MG63 (cell line): Measurements from ENCODE around the gene CD8A. TPM values are rescaled to one million over a fixed set of nuclear protein-coding genes. Genes with fewer than 3 reads are reported as not detected.

Source experiments
- DNase-seq: peaks from one replicate; pipeline ENCODE4 v3.0.0-alpha.2; 2020
- H3K27me3 ChIP-seq: fragments of 250-450 bp; sonication (Bioruptor Pico); 2 replicates; pipeline ENCODE4 v1.5.1; 2020; ENCODE audit warnings: mild to moderate bottlenecking, moderate library complexity
- H3K36me3 ChIP-seq: fragments of 250-450 bp; sonication (Bioruptor Pico); 2 replicates; pipeline ENCODE4 v1.5.1; 2020; ENCODE audit warnings: mild to moderate bottlenecking, moderate library complexity
- H3K4me3 ChIP-seq: fragments of 250-450 bp; sonication (Bioruptor Pico); 2 replicates; pipeline ENCODE4 v1.5.1; 2020; ENCODE audit warnings: mild to moderate bottlenecking, moderate library complexity
- H3K9me3 ChIP-seq: fragments of 250-450 bp; sonication (Bioruptor Pico); 2 replicates; pipeline ENCODE4 v1.5.1; 2020; ENCODE audit warnings: mild to moderate bottlenecking, moderate library complexity
- total RNA-seq: library from RNA; depleted of rRNA; stranded (reverse); fragments of >200 nt; shearing (Covaris generic); gene quantifications from 2 replicates; pipeline ENCODE4 v1.2.3, GENCODE V29; 2014; ENCODE audit warnings: low replicate concordance

CD8A gene
- total RNA-seq, 1 experiment from 2014 or later, result not detected

DNA sequence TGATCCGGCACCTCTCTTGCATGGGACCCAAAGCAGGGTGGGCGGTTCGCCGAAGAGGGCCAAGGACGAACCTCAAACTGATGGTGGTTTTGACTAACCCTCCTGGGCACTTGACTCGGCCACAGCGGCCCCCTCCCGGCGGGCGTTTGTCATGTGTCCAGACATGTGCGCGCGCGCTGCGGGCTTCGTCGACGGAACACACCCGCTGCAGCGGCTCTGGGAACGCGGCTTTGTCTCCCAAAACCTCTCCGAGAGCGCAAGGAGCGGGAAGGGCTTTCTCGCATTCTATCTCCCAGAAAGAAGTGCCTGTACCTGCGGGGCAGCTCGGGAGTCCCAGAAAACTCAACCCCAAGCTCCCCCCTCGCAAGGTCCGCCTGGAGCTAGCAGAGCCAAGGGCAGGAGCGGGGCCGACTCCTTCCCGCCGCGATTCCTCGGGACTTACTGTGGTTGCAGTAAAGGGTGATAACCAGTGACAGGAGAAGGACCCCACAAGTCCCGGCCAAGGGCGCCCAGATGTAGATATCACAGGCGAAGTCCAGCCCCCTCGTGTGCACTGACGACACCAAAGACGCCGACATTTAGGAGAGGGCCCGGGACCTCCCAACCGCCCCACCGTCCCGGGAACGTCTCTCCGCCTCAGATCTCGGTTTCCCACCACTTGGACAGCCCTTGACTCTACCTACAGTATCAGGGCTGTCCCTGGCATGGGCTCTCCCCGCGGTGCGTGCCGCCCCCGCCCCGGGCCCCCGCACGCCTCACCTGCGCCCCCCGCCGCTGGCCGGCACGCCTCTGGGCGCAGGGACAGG, 1.6 kb downstream of the CD8A start:
- Histone ChIP-seq H3K36me3 (no peaks in the 10 kb centered on the region), H3K27me3 (peaks cover 29% of the 10 kb centered on the region), H3K4me3 (no peak overlapping the region), H3K9me3 (no peaks in the 10 kb centered on the region)
- peak; percentile 30 for DNase-seq

DNA sequence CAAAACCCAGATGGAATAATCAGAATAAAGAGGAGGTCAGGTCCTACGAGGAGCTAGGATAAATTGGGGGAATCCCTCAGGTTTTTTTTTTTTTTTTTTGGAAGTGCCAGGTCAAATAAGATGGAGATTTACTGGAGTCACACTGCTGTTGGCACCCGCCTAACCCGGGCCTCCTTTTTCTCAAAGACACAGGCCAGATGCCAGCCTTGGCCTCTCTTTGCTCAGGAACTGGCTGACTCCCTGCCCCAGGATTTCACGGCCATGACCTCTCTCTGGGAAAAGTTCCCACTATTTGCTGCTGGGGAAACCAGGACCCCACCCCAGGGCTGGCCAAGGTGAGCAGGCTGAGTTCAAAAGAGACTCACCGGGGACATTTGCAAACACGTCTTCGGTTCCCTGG, 2.5 kb downstream of the CD8A start:
- peaks cover 29% of the 10 kb centered on the region for H3K27me3 ChIP-seq
- H3K9me3 ChIP-seq, result no peaks in the 10 kb centered on the region
- no peaks in the 10 kb centered on the region for H3K36me3 ChIP-seq
- H3K4me3 ChIP-seq, result no peak overlapping the region
- peak; percentile 67 for DNase-seq

DNA sequence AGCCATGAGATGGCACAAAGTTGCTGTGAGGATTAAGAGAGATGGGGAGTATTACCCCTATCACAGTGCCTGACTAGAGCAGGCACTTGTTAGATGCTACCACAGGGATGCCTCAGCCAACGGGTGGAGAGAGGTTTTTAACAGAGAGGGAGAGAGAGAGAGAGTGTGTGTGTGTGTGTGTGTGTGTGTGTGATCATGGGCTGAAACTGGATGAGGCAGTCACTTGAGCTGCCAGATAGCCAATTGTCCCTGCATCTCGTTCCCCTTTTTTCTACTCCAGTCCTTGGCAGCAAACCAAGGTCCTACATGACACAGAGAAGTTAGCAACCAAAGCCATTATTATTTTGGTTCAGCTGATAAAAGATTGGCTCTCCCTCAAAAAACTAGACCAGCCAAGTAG, 3.0 kb downstream of the CD8A start:
- H3K36me3 ChIP-seq, result no peaks in the 10 kb centered on the region
- no peak for DNase-seq
- no peak overlapping the region for H3K4me3 ChIP-seq
- peaks cover 29% of the 10 kb centered on the region for H3K27me3 ChIP-seq
- no peaks in the 10 kb centered on the region for H3K9me3 ChIP-seq

DNA sequence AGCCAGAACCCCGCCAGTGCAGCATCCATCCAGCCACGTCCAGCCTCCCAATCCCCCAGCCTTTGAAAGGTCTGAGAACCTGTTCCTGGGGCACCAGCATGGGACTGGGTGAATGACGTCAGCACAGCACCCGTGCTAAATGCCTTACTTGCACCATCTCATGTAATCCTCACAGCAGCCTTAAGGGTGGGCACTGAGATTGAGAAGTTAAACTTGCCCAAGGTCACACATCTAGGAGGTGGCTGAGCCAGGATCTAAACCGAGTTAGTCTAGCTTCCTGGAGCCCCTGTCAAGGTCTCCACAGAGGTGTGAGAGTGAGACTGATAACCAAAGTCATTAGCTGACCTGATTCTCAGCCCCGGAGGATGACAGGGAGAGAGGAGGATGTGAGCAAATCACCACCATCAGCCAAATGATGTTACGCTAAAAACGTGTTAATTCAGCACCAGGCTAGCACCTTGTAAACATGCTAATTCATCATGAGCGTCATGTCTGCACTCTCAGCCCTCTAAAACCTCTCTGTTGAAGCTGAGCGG, 4.6 kb downstream of the CD8A start:
- H3K4me3 ChIP-seq, result no peak overlapping the region
- DNase-seq, result no peak
- peaks cover 23% of the 10 kb centered on the region for H3K27me3 ChIP-seq
- no peaks in the 10 kb centered on the region for H3K36me3 ChIP-seq
- no peaks in the 10 kb centered on the region for H3K9me3 ChIP-seq

DNA sequence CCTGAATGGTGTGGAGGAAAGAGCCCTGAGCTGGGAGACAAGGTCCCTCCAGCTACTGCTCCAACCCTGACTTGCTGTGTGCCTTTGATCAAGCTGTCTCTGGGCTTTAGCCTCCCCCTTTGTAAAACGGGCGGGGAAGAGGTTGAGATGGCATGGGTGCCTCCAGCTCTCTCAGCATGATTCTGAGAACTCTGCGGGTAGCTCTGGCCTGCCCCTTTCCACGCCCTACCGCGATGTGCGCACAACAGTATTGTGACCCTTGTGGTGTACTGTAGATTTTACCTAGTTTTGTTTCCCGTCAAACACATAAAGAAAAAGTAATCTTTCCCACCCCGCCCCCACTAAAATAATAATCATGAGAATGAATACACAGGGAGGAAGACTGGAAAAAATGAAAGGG, 5.3 kb downstream of the CD8A start:
- DNase-seq, result no peak
- no peaks in the 10 kb centered on the region for H3K36me3 ChIP-seq

DNA sequence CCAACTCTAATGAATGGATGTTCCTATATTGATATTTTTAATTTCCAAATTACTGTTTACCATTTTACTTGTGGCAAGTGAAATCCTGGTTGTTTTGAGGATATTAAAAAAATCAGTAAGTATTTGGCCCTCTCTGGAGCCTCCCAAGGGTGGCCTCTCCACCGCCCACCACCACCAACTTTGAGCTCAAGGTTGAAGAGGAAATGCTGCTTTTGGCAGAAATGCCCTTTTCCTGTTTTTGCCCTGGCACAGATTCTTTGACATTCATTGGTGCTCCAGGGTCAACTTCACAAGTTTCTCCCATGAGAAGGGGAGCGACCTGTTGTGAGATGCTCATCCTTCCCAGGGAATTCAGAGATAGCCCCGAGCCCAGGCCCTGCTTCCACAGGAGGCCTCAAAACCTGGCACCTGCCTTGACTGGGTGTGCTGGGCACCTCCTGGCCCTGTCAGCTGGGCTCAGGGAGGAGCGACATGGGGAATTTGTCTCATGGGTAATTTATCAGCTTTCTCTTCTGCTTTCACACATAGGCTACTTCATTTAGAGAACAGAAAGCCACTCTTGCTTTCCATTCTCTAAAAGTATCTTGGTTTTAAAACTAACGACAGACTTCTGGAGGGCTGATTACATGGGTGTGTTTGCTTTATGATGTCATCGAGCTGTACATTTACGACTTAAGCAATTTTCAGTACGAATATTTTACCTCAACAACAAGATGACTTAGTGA, 6.9 kb downstream of the CD8A start:
- no peak for DNase-seq
- peaks cover 4% of the 10 kb centered on the region; the same call in 1 of the 2 replicates for H3K27me3 ChIP-seq
- H3K9me3 ChIP-seq, result no peaks in the 10 kb centered on the region
- H3K36me3 ChIP-seq, result no peaks in the 10 kb centered on the region
- H3K4me3 ChIP-seq, result no peak overlapping the region

More for the DNA sequence above, 5.3 kb downstream of the CD8A start:
- Histone ChIP-seq H3K4me3 (no peak overlapping the region), H3K27me3 (peaks cover 19% of the 10 kb centered on the region), H3K9me3 (no peaks in the 10 kb centered on the region)

DNA sequence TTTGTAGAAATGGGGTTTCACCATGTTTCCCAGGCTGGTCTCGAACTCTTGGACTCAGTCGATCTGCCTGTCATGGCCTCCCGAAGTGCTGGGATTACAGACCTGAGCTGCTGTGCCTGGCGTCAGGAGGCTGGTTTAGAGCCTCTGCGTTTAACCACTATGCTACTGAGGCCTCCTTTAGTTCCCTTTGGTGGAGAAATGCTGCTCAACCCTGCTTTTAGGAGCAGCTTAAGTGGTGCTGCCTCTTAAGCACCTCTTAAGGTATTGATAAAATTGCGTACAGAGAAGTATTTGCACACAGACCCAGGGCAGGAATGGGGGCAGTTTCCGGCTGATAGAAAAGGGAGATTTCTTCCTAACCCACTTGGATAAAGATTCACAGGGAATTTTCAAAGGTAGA, 8.0 kb downstream of the CD8A start:
- DNase-seq, result no peak
- H3K9me3 ChIP-seq, result no peaks in the 10 kb centered on the region
- no peaks in the 10 kb centered on the region for H3K36me3 ChIP-seq
- H3K27me3 ChIP-seq, result no peaks in the 10 kb centered on the region
- no peak overlapping the region for H3K4me3 ChIP-seq

DNA sequence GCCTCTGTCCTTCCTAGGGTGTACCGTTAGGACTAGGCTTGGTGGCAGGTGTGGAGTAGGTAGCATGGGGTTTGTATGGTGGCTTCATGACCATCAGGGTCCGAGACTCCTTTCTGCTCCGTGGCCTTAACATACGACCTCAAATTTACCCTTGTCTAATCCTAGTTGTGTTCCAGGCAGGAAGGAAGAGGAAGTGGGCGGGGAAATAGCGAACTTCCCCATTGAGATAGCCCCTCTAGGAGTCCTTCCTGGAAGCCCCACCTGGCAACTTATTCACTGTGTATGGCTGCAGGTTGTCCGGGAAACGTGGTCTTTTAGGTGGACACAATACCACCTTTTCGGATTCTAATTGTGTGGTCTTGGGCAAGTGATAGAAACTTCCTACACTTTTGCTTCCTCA, 9.3 kb downstream of the CD8A start:
- Histone ChIP-seq H3K36me3 (no peaks in the 10 kb centered on the region), H3K9me3 (no peaks in the 10 kb centered on the region), H3K4me3 (no peak overlapping the region), H3K27me3 (no peaks in the 10 kb centered on the region)
- DNase-seq, result no peak

DNA sequence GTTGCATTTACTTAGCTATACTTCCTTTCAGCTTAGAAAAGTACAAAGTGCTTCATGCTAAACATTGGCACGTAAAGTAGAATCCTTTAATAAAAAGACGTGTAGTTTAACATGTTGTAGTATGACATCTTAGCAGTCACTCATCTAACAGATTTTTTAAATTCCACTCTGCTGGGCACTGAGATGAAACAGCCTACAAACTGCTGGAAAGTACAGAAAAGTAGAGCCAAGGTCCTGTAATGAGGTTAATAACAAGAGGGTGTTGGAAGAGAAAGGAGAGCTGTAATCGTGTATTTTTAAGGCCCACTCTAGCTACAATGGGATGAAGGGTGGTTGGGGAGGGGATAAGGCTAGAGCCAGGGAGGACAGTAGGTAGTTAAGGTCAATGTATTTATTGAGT, 10.7 kb downstream of the CD8A start:
- no peaks in the 10 kb centered on the region for H3K36me3 ChIP-seq
- no peak overlapping the region for H3K4me3 ChIP-seq
- DNase-seq, result no peak
- no peaks in the 10 kb centered on the region for H3K27me3 ChIP-seq
- H3K9me3 ChIP-seq, result no peaks in the 10 kb centered on the region

DNA sequence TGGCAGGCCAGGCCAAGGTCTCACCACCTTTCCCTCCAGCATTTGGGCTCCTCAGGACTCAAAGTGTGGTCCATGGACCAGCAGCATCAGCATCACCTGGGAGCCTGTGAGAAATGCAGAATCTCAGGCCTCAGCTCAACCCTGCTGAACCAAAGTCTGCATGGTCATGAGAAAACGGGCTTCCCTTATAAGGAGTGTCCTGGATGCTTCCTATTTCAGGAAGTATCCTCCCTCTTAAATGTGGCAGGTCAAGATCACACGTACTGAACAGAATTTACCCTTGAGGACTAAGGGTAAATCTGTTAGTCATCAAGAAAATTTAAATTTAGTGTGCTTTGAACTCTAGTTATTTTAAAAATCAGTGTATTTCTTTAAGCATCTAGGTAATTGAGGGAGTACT, 11.8 kb downstream of the CD8A start:
- Histone ChIP-seq H3K27me3 (no peaks in the 10 kb centered on the region), H3K4me3 (no peak overlapping the region), H3K36me3 (peaks cover 6% of the 10 kb centered on the region; the same call in 1 of the 2 replicates), H3K9me3 (no peaks in the 10 kb centered on the region)
- no peak for DNase-seq

DNA sequence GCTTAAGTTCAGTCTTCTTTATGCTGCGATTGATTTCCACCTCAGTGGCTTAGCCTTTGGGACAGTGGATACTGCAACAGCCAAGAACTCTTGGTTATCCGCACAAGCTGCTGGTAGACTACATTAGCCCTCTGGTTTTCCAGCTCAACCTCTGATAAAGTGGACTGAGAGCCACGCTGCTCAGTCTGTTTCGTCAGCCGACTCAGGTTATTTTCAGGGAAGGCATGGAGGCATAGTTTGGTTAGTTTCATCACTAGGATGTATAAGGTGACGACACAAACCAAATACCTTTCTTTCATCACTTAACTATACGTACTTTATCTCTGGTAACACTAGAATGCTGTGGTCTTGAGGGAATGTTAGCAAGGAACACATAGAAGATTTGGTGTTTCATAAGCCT, 14.2 kb downstream of the CD8A start:
- DNase-seq, result no peak
- H3K27me3 ChIP-seq, result no peaks in the 10 kb centered on the region
- peaks cover 6% of the 10 kb centered on the region; the same call in 1 of the 2 replicates for H3K36me3 ChIP-seq
- no peaks in the 10 kb centered on the region for H3K9me3 ChIP-seq
- H3K4me3 ChIP-seq, result no peak overlapping the region

DNA sequence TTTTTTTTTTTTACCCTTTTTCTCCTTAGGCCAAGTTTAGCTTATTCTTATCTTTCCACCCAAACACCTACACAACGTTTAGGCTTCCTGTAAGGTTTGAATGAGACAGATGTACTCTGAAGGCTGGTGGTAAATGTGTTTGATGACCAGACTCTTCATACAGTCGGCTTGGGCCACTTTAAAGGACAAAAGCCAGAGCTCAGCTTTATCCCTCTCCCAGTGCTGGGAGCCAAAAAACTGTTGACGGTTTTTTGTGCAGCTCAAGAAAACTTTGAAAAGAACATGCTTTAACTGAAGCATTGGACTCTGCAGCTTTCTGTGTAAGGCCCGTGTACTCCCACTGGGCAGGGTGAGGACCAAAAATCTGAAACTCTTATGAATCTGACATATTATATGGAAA, 15.4 kb downstream of the CD8A start:
- no peak for DNase-seq

DNA sequence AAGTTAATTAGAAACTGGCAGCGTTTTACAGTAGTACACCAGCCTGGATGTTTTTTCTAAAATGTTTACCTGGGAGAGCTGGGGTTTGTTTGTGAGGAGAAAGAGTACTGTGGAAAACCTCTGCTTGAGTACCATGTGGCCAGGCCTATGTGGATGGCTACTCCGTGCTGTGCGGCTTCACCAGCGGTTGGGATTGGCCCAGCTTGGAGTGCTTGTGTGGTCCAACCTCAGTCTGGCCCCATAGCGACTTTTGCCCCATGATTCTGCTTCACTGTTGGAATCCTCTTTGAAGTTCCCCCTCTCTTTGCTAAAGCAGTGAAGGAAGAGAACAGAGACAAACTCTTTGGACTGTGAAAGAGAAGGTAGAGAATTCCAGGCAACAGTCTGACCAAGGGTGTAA, 15.9 kb downstream of the CD8A start:
- Histone ChIP-seq H3K4me3 (no peak overlapping the region), H3K9me3 (no peaks in the 10 kb centered on the region), H3K36me3 (peaks cover 7% of the 10 kb centered on the region; the same call in 1 of the 2 replicates), H3K27me3 (no peaks in the 10 kb centered on the region)
- DNase-seq, result no peak

More for the DNA sequence above, 15.4 kb downstream of the CD8A start:
- Histone ChIP-seq H3K36me3 (peaks cover 6% of the 10 kb centered on the region; the same call in 1 of the 2 replicates), H3K9me3 (no peaks in the 10 kb centered on the region), H3K4me3 (no peak overlapping the region), H3K27me3 (no peaks in the 10 kb centered on the region)

DNA sequence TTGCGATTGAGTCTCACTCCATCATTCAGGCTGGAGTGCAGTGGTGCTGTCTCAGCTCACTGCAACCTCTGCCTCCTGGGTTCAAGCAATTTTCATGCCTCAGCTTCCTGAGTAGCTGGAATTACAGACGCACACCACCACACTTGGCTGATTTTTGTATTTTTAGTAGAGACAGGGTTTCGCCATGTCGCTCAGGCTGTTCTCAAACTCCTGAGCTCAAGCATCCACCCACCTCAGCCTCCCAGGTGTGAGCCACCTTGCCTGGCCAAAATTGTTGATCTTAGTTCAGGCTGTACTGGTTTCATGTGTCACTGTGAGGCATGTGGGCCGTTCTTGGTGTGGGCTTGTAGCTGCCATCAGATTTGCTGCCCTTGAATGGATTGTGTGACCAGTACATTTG, 18.1 kb downstream of the CD8A start:
- H3K36me3 ChIP-seq, result peaks cover 11% of the 10 kb centered on the region; the same call in 1 of the 2 replicates

DNA sequence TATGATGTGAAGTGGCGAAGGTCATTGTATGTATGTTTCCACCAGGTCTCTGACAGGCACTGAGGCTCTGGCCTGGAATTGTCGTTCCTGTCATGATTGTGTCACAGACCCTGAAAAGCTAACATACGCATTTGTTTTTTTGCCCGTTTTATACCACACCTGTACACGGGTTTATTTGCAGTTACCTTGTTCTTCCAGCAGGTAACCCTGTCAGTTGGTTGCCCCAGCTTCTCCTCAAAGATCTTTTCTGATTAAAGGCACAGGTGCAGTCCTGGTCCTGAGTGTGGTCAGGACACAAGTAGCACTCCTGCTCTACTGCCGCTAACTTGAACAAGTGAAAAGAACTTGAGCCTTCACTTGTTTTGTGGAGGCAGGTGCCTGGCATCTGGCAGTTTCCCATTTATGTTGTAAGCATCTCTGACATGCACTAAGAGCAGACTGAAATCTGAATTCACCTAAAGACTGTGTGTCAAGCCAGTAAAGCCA, 19.9 kb downstream of the CD8A start:
- H3K27me3 ChIP-seq, result no peaks in the 10 kb centered on the region
- H3K4me3 ChIP-seq, result no peak overlapping the region
- H3K9me3 ChIP-seq, result no peaks in the 10 kb centered on the region
- peaks cover 14% of the 10 kb centered on the region; the same call in 1 of the 2 replicates for H3K36me3 ChIP-seq
- no peak for DNase-seq

More for the DNA sequence above, 18.1 kb downstream of the CD8A start:
- DNase-seq, result no peak
- Histone ChIP-seq H3K4me3 (no peak overlapping the region), H3K27me3 (no peaks in the 10 kb centered on the region), H3K9me3 (no peaks in the 10 kb centered on the region)

DNA sequence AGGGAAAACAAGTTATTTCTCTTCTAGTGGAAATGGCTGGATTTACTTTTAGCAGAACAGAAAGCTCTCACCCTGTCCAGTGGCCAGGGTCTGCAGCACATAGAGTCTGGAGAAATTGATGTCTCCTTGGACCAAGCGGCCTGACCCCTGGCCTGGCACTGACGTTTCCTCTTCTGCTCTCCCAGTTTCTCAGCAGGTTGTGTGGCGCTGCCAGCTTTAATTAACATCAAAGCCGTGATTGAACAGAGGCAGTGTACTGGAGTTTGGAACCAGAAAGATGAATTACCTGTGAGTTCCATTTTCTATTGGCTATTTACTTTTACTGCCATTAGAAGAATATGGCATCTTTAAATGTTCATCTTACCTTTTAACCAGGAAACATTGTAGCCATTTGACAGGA, 20.9 kb downstream of the CD8A start:
- Histone ChIP-seq H3K9me3 (no peaks in the 10 kb centered on the region), H3K4me3 (no peak overlapping the region), H3K36me3 (peaks cover 20% of the 10 kb centered on the region), H3K27me3 (no peaks in the 10 kb centered on the region)
- DNase-seq, result no peak

DNA sequence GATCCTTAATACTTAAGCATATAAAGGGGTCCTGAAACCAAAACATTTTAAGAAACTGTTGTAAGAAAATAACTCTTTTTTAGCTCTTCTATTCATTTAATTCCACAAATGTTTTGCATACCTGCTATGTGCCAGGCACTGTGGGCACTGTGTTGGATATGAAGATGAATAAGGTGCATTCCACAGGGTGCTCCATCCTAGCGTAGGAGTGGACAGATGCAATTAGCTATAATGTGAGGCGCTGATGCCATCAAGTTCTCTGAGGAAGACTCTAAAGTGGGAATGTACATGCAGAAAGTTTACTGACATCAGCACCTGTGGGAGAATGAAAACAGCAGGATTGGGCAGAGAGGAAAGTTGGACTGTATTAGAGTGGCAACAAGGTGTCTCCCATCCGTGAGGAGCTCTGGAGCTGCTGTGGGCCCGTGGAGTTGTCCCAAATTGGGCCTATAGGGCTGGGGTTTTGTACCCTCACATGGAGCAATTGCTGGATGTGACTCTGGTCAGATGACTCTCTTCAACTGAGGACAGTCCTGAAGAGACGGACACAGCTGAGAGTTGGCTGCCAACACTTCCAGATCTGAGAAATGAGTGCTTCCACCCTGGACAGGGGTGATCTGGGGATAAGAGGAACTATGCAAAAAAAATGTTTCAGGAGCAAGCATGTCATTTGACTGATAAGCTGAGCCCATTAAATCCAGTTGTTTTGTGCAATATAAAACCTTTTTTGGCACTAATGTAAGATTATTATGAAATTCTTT, 22.3 kb downstream of the CD8A start:
- Histone ChIP-seq H3K4me3 (no peak overlapping the region), H3K27me3 (no peaks in the 10 kb centered on the region), H3K36me3 (peaks cover 14% of the 10 kb centered on the region), H3K9me3 (no peaks in the 10 kb centered on the region)
- no peak for DNase-seq
